ENCODE results near the gene PHEX.

- no peak for TF ChIP-seq CTCF (IDR thresholded peaks at IDR 0.05; ENCODE audit: poor library complexity, severe bottlenecking)
- TF ChIP-seq REST (IDR thresholded peaks at IDR 0.05; ENCODE audit: borderline replicate concordance), result no peak
- TF ChIP-seq EZH2 (IDR thresholded peaks at IDR 0.05; ENCODE audit: borderline replicate concordance, insufficient read depth, low read length, poor library complexity, severe bottlenecking), result no peak
- no peak for TF ChIP-seq RAD21 (conservative IDR thresholded peaks at IDR 0.05)
- TF ChIP-seq TAF1 (IDR thresholded peaks at IDR 0.05; ENCODE audit: low read depth), result no peak
Observed at GRCh38 chrX:22037911-22038537, 5.9 kb downstream of the PHEX start.
